ENCODE data around the gene ERGIC1. TPM values are rescaled to one million over a fixed set of nuclear protein-coding genes. Genes with fewer than 3 reads are reported as not detected.

Gene ERGIC1
- total and polyA plus RNA-seq, 2 of the 13 experiments (the other 11 are each of a cell fraction or from before 2014, with no cell fraction given) = 78.5 to 184 TPM

DNA sequence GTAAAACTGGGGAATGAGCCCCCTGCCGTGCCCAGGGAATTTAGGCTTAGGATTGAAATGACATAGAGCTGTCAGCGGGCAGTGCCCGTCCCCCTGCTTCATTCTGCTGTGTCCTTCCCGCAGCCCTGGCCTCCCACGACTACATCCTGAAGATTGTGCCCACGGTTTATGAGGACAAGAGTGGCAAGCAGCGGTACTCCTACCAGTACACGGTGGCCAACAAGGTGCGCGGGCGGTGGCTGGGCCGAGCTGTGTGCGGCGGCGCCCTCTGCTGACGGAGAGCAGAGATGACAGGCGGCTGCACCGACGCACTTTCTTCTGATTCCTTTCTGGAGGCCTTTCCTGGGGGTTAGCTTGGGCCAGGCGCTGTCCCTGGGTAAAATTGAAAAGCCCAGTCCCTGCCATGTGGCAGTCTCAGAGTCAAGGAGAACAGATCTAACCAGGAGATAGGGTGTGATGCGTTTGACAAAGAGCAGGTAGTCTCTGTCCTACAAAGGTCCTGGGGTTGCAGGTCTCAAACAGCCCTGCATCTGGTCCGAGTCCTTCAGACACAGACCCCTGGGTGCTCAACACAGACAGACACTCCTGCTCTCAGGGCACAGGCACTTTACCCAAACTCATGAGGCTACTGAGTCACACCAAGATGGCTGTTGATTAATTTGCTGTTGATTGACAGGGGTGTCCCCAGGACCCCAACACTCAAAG, 98.4 kb downstream of the ERGIC1 start (continued):
- TF ChIP-seq MED8 (CRISPR knock-in tag; IDR thresholded peaks at IDR 0.05; ENCODE audit: insufficient replicate concordance) (no peak), DNMT3B (CRISPR knock-in tag; conservative IDR thresholded peaks at IDR 0.05) (no peak), ADNP (CRISPR knock-in tag; IDR thresholded peaks at IDR 0.05) (no peak), ATF1 (CRISPR knock-in tag; IDR thresholded peaks at IDR 0.05) (no peak), GATAD1 (CRISPR knock-in tag; IDR thresholded peaks at IDR 0.05) (no peak), ZNF44 (CRISPR knock-in tag; IDR thresholded peaks at IDR 0.05) (no peak), ELF4 (CRISPR knock-in tag; IDR thresholded peaks at IDR 0.05; ENCODE audit: borderline replicate concordance) (no peak), ZNF460 (CRISPR knock-in tag; IDR thresholded peaks at IDR 0.05; ENCODE audit: borderline replicate concordance) (no peak), RXRB (CRISPR knock-in tag; IDR thresholded peaks at IDR 0.05; ENCODE audit: borderline replicate concordance) (no peak), FOSL2 (CRISPR knock-in tag; IDR thresholded peaks at IDR 0.05) (peak; percentile 37; the same call in 1 of the 2 replicates), ZNF3 (CRISPR knock-in tag; IDR thresholded peaks at IDR 0.05) (no peak), ZNF329 (CRISPR knock-in tag; IDR thresholded peaks at IDR 0.05; ENCODE audit: low read depth) (no peak), SMC3 (IDR thresholded peaks at IDR 0.05; ENCODE audit: low read length) (peak; percentile 66; the same call in 1 of the 2 replicates), ZBTB38 (CRISPR knock-in tag; IDR thresholded peaks at IDR 0.05) (peak; percentile 87), CREM (IDR thresholded peaks at IDR 0.05) (no peak), CREM (CRISPR knock-in tag; IDR thresholded peaks at IDR 0.05) (no peak)
- TF ChIP-seq, protein P1, sequence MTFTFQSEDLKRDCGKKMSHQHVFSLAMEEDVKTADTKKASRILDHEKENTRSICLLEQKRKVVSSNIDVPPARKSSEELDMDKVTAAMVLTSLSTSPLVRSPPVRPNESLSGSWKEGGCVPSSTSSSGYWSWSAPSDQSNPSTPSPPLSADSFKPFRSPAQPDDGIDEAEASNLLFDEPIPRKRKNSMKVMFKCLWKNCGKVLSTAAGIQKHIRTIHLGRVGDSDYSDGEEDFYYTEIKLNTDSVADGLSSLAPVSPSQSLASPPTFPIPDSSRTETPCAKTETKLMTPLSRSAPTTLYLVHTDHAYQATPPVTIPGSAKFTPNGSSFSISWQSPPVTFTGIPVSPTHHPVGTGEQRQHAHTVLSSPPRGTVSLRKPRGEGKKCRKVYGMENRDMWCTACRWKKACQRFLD (CRISPR knock-in tag; IDR thresholded peaks at IDR 0.05; ENCODE audit: borderline replicate concordance) = no peak
- TF ChIP-seq, protein P2, sequence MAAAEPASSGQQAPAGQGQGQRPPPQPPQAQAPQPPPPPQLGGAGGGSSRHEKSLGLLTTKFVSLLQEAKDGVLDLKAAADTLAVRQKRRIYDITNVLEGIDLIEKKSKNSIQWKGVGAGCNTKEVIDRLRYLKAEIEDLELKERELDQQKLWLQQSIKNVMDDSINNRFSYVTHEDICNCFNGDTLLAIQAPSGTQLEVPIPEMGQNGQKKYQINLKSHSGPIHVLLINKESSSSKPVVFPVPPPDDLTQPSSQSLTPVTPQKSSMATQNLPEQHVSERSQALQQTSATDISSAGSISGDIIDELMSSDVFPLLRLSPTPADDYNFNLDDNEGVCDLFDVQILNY (CRISPR knock-in tag; conservative IDR thresholded peaks at IDR 0.05) = no peak
- TF ChIP-seq, protein P3, sequence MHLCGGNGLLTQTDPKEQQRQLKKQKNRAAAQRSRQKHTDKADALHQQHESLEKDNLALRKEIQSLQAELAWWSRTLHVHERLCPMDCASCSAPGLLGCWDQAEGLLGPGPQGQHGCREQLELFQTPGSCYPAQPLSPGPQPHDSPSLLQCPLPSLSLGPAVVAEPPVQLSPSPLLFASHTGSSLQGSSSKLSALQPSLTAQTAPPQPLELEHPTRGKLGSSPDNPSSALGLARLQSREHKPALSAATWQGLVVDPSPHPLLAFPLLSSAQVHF (CRISPR knock-in tag; IDR thresholded peaks at IDR 0.05) = no peak
- TF ChIP-seq, protein P4, sequence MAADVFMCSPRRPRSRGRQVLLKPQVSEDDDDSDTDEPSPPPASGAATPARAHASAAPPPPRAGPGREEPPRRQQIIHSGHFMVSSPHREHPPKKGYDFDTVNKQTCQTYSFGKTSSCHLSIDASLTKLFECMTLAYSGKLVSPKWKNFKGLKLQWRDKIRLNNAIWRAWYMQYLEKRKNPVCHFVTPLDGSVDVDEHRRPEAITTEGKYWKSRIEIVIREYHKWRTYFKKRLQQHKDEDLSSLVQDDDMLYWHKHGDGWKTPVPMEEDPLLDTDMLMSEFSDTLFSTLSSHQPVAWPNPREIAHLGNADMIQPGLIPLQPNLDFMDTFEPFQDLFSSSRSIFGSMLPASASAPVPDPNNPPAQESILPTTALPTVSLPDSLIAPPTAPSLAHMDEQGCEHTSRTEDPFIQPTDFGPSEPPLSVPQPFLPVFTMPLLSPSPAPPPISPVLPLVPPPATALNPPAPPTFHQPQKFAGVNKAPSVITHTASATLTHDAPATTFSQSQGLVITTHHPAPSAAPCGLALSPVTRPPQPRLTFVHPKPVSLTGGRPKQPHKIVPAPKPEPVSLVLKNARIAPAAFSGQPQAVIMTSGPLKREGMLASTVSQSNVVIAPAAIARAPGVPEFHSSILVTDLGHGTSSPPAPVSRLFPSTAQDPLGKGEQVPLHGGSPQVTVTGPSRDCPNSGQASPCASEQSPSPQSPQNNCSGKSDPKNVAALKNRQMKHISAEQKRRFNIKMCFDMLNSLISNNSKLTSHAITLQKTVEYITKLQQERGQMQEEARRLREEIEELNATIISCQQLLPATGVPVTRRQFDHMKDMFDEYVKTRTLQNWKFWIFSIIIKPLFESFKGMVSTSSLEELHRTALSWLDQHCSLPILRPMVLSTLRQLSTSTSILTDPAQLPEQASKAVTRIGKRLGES (CRISPR knock-in tag; IDR thresholded peaks at IDR 0.05; ENCODE audit: borderline replicate concordance) = no peak
- TF ChIP-seq, protein P5, sequence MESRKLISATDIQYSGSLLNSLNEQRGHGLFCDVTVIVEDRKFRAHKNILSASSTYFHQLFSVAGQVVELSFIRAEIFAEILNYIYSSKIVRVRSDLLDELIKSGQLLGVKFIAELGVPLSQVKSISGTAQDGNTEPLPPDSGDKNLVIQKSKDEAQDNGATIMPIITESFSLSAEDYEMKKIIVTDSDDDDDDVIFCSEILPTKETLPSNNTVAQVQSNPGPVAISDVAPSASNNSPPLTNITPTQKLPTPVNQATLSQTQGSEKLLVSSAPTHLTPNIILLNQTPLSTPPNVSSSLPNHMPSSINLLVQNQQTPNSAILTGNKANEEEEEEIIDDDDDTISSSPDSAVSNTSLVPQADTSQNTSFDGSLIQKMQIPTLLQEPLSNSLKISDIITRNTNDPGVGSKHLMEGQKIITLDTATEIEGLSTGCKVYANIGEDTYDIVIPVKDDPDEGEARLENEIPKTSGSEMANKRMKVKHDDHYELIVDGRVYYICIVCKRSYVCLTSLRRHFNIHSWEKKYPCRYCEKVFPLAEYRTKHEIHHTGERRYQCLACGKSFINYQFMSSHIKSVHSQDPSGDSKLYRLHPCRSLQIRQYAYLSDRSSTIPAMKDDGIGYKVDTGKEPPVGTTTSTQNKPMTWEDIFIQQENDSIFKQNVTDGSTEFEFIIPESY (CRISPR knock-in tag; IDR thresholded peaks at IDR 0.05) = peak; percentile 94
- TF ChIP-seq, protein P6, sequence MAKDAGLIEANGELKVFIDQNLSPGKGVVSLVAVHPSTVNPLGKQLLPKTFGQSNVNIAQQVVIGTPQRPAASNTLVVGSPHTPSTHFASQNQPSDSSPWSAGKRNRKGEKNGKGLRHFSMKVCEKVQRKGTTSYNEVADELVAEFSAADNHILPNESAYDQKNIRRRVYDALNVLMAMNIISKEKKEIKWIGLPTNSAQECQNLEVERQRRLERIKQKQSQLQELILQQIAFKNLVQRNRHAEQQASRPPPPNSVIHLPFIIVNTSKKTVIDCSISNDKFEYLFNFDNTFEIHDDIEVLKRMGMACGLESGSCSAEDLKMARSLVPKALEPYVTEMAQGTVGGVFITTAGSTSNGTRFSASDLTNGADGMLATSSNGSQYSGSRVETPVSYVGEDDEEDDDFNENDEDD (CRISPR knock-in tag; IDR thresholded peaks at IDR 0.05; ENCODE audit: borderline replicate concordance) = no peak
